SK-N-DZ (cell line): ENCODE measurements around the gene WDR35.
A peak's percentile ranks its signal among the peaks of the same experiment; 100 is the strongest.
"Not testable (repeated sequence)": the region's sequence is repeated elsewhere in the genome, so short reads cannot be mapped to it uniquely, and the experiment has no call there.

ENCODE experiments used
- DNase-seq: peaks from one replicate; pipeline ENCODE4 v3.0.0-alpha.2; 2015; ENCODE audit warnings: low spot score

The WDR35 gene

GRCh38 chr2:19894134-19894792, 95.6 kb downstream of the WDR35 start:
- no peak for DNase-seq

- DNase-seq = no peak
These were observed 96.3 kb downstream of the WDR35 start for GRCh38 chr2:19893520-19894133.

GRCh38 chr2:19891971-19892370, 97.9 kb downstream of the WDR35 start:
- not testable (repeated sequence) for DNase-seq

GRCh38 chr2:19890104-19890503, 99.8 kb downstream of the WDR35 start:
- DNase-seq = no peak

GRCh38 chr2:19888831-19889230, 101.1 kb downstream of the WDR35 start:
- DNase-seq = no peak

GRCh38 chr2:19887510-19887909, 102.4 kb downstream of the WDR35 start:
- DNase-seq = peak; percentile 11

- DNase-seq = no peak
These were observed 103.6 kb downstream of the WDR35 start for GRCh38 chr2:19886261-19886660.

GRCh38 chr2:19885791-19886190, 104.1 kb downstream of the WDR35 start:
- no peak for DNase-seq

GRCh38 chr2:19883971-19884720, 105.8 kb downstream of the WDR35 start:
- no peak for DNase-seq

- no peak for DNase-seq
These were observed 106.4 kb downstream of the WDR35 start for GRCh38 chr2:19883486-19883885.

- DNase-seq = no peak
These were observed 107.6 kb downstream of the WDR35 start for GRCh38 chr2:19882286-19882685.

- no peak for DNase-seq
These were observed 108.0 kb downstream of the WDR35 start for GRCh38 chr2:19881908-19882265.

- no peak for DNase-seq
These were observed 108.5 kb downstream of the WDR35 start for GRCh38 chr2:19881221-19881907.

GRCh38 chr2:19880191-19880590, 109.7 kb downstream of the WDR35 start:
- DNase-seq = not testable (repeated sequence)

GRCh38 chr2:19879120-19879519, 110.8 kb downstream of the WDR35 start:
- DNase-seq = no peak

GRCh38 chr2:19878268-19879046, 111.4 kb downstream of the WDR35 start:
- DNase-seq = no peak

GRCh38 chr2:19876751-19877150, 113.2 kb downstream of the WDR35 start:
- no peak for DNase-seq

- no peak for DNase-seq
These were observed 114.6 kb downstream of the WDR35 start for GRCh38 chr2:19875280-19875679.

- no peak for DNase-seq
These were observed 115.2 kb downstream of the WDR35 start for GRCh38 chr2:19874726-19875125.

GRCh38 chr2:19873014-19873413, 116.9 kb downstream of the WDR35 start:
- DNase-seq = no peak

GRCh38 chr2:19872302-19872701, 117.6 kb downstream of the WDR35 start:
- DNase-seq = no peak

- DNase-seq = no peak
These were observed 118.1 kb downstream of the WDR35 start for GRCh38 chr2:19871836-19872235.
